Osteocyte (in vitro differentiated cells): ENCODE measurements around the gene B3GNT2. TPM values are rescaled to one million over a fixed set of nuclear protein-coding genes. Genes with fewer than 3 reads are reported as not detected.

Source experiments
- DNase-seq: peaks from one replicate; pipeline ENCODE4 v3.0.0; 2021; ENCODE audit warnings: mixed read lengths; ENCODE audit not compliant: unreplicated experiment; ENCODE audit errors: extremely low spot score
- H3K27ac Mint-ChIP-seq: one replicate; pipeline ENCODE4 v1.8.0; 2021; ENCODE audit warnings: mild to moderate bottlenecking, mixed read lengths; ENCODE audit not compliant: unreplicated experiment
- H3K27me3 Mint-ChIP-seq: one replicate; pipeline ENCODE4 v1.8.0; 2021; ENCODE audit warnings: mixed read lengths; ENCODE audit not compliant: unreplicated experiment
- H3K36me3 Mint-ChIP-seq: one replicate; pipeline ENCODE4 v1.8.0; 2021; ENCODE audit warnings: mixed read lengths; ENCODE audit not compliant: unreplicated experiment
- H3K4me1 Mint-ChIP-seq: one replicate; pipeline ENCODE4 v1.8.0; 2021; ENCODE audit warnings: mixed read lengths; ENCODE audit not compliant: unreplicated experiment
- H3K4me3 Mint-ChIP-seq: one replicate; pipeline ENCODE4 v1.8.0; 2021; ENCODE audit warnings: mild to moderate bottlenecking, moderate library complexity, mixed read lengths; ENCODE audit not compliant: unreplicated experiment
- H3K9me3 Mint-ChIP-seq: one replicate; pipeline ENCODE4 v1.8.0; 2021; ENCODE audit warnings: mixed read lengths; ENCODE audit not compliant: unreplicated experiment
- CTCF ChIP-seq: fragments of 200-600 bp; sonication (generic); IDR thresholded peaks from 2 replicates; pipeline ENCODE4 v1.5.0; 2021; ENCODE audit warnings: antibody characterized with exemption, mild to moderate bottlenecking, moderate library complexity
- total RNA-seq: library from RNA; stranded (reverse); gene quantifications from 2 replicates; pipeline ENCODE4 v1.2.1, GENCODE V29; 2021

Gene B3GNT2
- total RNA-seq, 1 donor from 2014 or later: 7.9 TPM

GRCh38 chr2:62178741-62179271, 17.1 kb upstream of the B3GNT2 start:
- H3K27me3 Mint-ChIP-seq: no peaks in the 10 kb centered on the region
- no peak for TF ChIP-seq CTCF
- no peak overlapping the region for H3K27ac Mint-ChIP-seq
- H3K4me1 Mint-ChIP-seq: no peaks in the 10 kb centered on the region
- DNase-seq: peak; percentile 4
- H3K9me3 Mint-ChIP-seq: no peaks in the 10 kb centered on the region
- H3K4me3 Mint-ChIP-seq: no peak overlapping the region
- H3K36me3 Mint-ChIP-seq: no peaks in the 10 kb centered on the region

- no peak for TF ChIP-seq CTCF
- Mint-ChIP-seq H3K27me3 (no peaks in the 10 kb centered on the region), H3K27ac (no peak overlapping the region), H3K36me3 (no peaks in the 10 kb centered on the region), H3K4me1 (no peaks in the 10 kb centered on the region), H3K4me3 (no peak overlapping the region), H3K9me3 (no peaks in the 10 kb centered on the region)
- no peak for DNase-seq
Observed at GRCh38 chr2:62180975-62181374, 14.9 kb upstream of the B3GNT2 start.

GRCh38 chr2:62181843-62182242, 14.1 kb upstream of the B3GNT2 start:
- Mint-ChIP-seq H3K4me1 (no peaks in the 10 kb centered on the region), H3K36me3 (no peaks in the 10 kb centered on the region), H3K4me3 (no peak overlapping the region), H3K9me3 (no peaks in the 10 kb centered on the region), H3K27me3 (no peaks in the 10 kb centered on the region), H3K27ac (no peak overlapping the region)
- DNase-seq: no peak
- no peak for TF ChIP-seq CTCF

GRCh38 chr2:62184512-62185230, 11.2 kb upstream of the B3GNT2 start:
- Mint-ChIP-seq H3K27me3 (peaks cover 4% of the 10 kb centered on the region), H3K9me3 (no peaks in the 10 kb centered on the region), H3K27ac (no peak overlapping the region), H3K4me3 (no peak overlapping the region), H3K4me1 (no peaks in the 10 kb centered on the region), H3K36me3 (no peaks in the 10 kb centered on the region)
- TF ChIP-seq CTCF: no peak
- DNase-seq: no peak

GRCh38 chr2:62185475-62186155, 10.3 kb upstream of the B3GNT2 start:
- DNase-seq: no peak
- TF ChIP-seq CTCF: no peak
- Mint-ChIP-seq H3K9me3 (no peaks in the 10 kb centered on the region), H3K4me3 (no peak overlapping the region), H3K27me3 (peaks cover 10% of the 10 kb centered on the region), H3K4me1 (no peaks in the 10 kb centered on the region), H3K27ac (no peak overlapping the region), H3K36me3 (no peaks in the 10 kb centered on the region)
